NCI-H526 treated with DMSO at 0.1 percent for 48 hours (cell line): ENCODE data around the gene HPGDS.

ENCODE experiments used
- DNase-seq: peaks from one replicate; lab custom pipeline; 2025; lab: John Stamatoyannopoulos, UW

Gene HPGDS

GRCh38 chr4:94251094-94251493 is 91.5 kb downstream of the HPGDS start:
- no peak for DNase-seq
